ENCODE data around the gene VIT.
"Not testable (repeated sequence)": the region's sequence is repeated elsewhere in the genome, so short reads cannot be mapped to it uniquely, and the experiment has no call there.

Gene VIT

GRCh38 chr2:36682562-36682961 lies 13.9 kb upstream of the VIT start:
- in situ Hi-C loops (cut with HindIII; ENCODE audit: low sequenced_read_pairs), result no loop called here
- TF ChIP-seq CTCF (IDR thresholded peaks at IDR 0.05; ENCODE audit: low read depth, low read length, missing control alignments), result no peak
- DNase-seq (ENCODE audit: low read depth), result no peak
- H3K4me3 ChIP-seq (ENCODE audit: low read depth, low read length), result no peak overlapping the region

- no peak for DNase-seq (ENCODE audit: low read depth)
- in situ Hi-C loops (cut with HindIII; ENCODE audit: low sequenced_read_pairs), result no loop called here
- no peak for TF ChIP-seq CTCF (IDR thresholded peaks at IDR 0.05; ENCODE audit: low read depth, low read length, missing control alignments)
- H3K4me3 ChIP-seq (ENCODE audit: low read depth, low read length), result no peak overlapping the region
Measured at GRCh38 chr2:36683002-36683401, 13.5 kb upstream of the VIT start.

GRCh38 chr2:36688291-36688690 lies 8.2 kb upstream of the VIT start:
- in situ Hi-C loops (cut with HindIII; ENCODE audit: low sequenced_read_pairs), result not testable (repeated sequence)

GRCh38 chr2:36689013-36689412 lies 7.5 kb upstream of the VIT start:
- DNase-seq (ENCODE audit: low read depth); in situ Hi-C loops (cut with HindIII; ENCODE audit: low sequenced_read_pairs): not testable (repeated sequence)

More at GRCh38 chr2:36688291-36688690, 8.2 kb upstream of the VIT start:
- not testable (repeated sequence) for H3K4me3 ChIP-seq (ENCODE audit: low read depth, low read length); DNase-seq (ENCODE audit: low read depth)

GRCh38 chr2:36692121-36692520 lies 4.4 kb upstream of the VIT start:
- no peak for DNase-seq (ENCODE audit: low read depth)
- no peak overlapping the region for H3K4me3 ChIP-seq (ENCODE audit: low read depth, low read length)
- in situ Hi-C loops (cut with HindIII; ENCODE audit: low sequenced_read_pairs), result no loop called here
- TF ChIP-seq CTCF (IDR thresholded peaks at IDR 0.05; ENCODE audit: low read depth, low read length, missing control alignments), result no peak

More at GRCh38 chr2:36689013-36689412, 7.5 kb upstream of the VIT start:
- H3K4me3 ChIP-seq (ENCODE audit: low read depth, low read length), result not testable (repeated sequence)

- no peak overlapping the region for H3K4me3 ChIP-seq (ENCODE audit: low read depth, low read length)
- in situ Hi-C loops (cut with HindIII; ENCODE audit: low sequenced_read_pairs), result no loop called here
- no peak for DNase-seq (ENCODE audit: low read depth)
- TF ChIP-seq CTCF (IDR thresholded peaks at IDR 0.05; ENCODE audit: low read depth, low read length, missing control alignments), result no peak
Measured at GRCh38 chr2:36693825-36694224, 2.7 kb upstream of the VIT start.

- peak; percentile 47 for TF ChIP-seq CTCF (IDR thresholded peaks at IDR 0.05; ENCODE audit: low read depth, low read length, missing control alignments)
- in situ Hi-C loops (cut with HindIII; ENCODE audit: low sequenced_read_pairs), result no loop called here
Measured at GRCh38 chr2:36695746-36696415, 626 bp upstream of the VIT start.

More at GRCh38 chr2:36695746-36696415, 626 bp upstream of the VIT start:
- no peak overlapping the region for H3K4me3 ChIP-seq (ENCODE audit: low read depth, low read length)
- peak; percentile 20 for DNase-seq (ENCODE audit: low read depth)

Measured in astrocyte of the cerebellum (primary cell).